Measurements from ENCODE around the gene HSPB1.

Gene HSPB1

DNA sequence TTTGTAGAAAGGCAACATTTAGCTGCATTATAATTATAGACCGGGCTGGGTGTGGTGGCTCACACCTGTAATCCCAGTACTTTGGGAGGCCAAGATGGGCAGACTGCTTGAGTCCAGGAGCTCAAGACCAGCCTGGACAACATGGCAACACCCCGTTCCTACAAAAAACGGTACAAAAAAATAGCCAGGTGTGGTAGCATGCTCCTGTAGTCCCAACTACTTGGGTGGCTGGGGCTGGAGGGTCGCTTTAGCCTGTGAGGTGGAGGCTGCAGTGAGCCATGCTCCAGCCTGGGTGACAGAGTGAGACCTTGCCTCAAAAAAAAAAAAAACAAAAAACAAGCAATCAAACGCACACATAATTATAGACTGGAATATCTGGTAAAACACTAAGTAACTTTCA, 51.3 kb downstream of the HSPB1 start:
- Histone ChIP-seq H3K4me3 (ENCODE audit: low read depth in 1 of 2, low read length in 2 of 2) (no peak overlapping the region), H3K27me3 (ENCODE audit: low read depth, low read length) (no peaks in the 10 kb centered on the region), H3K9me3 (ENCODE audit: control insufficient read depth in 1 of 2, low read length in 2 of 2) (no peaks in the 10 kb centered on the region), H3K36me3 (ENCODE audit: control insufficient read depth in 1 of 2, insufficient read depth in 2 of 2, low read length in 2 of 2) (peaks cover 0 to 15% of the 10 kb centered on the region in 2 donors), H3K27ac (ENCODE audit: low read length) (no peak overlapping the region), H3K4me1 (ENCODE audit: control insufficient read depth in 1 of 2, insufficient read depth in 2 of 2, low read length in 2 of 2) (peaks cover 12 to 42% of the 10 kb centered on the region in 2 donors)

Data from muscle layer of duodenum (tissue), 2 donors.